ENCODE data around the gene CDCA3. TPM values are rescaled to one million over a fixed set of nuclear protein-coding genes. Genes with fewer than 3 reads are reported as not detected.

Gene CDCA3
- total RNA-seq, 1 experiment from 2014 or later: 92.0 TPM

GRCh38 chr12:6843118-6843902, 7.8 kb downstream of the CDCA3 start:
- H3K36me3 ChIP-seq (ENCODE audit: low read depth, low read length): no peaks in the 10 kb centered on the region
- no peaks in the 10 kb centered on the region for H3K4me1 ChIP-seq (ENCODE audit: insufficient read depth, low read length)
- POLR2A ChIA-PET (ENCODE audit: unreplicated experiment): no interaction called here
- intact Hi-C loops (cut with micrococcal nuclease): no loop called here
- DNase-seq (peak; percentile 22), ATAC-seq (peak; percentile 55; the same call in 1 of the 2 replicates)
- TF ChIP-seq CTCF (conservative IDR thresholded peaks at IDR 0.05; ENCODE audit: low read depth, low read length) (0 out of 2 replicates have a peak, but pooled peaks have one; percentile 12), EZH2phosphoT487 (IDR thresholded peaks at IDR 0.05; ENCODE audit: borderline replicate concordance, low read length) (no peak)
- H3K27me3 ChIP-seq (ENCODE audit: low read length): no peaks in the 10 kb centered on the region
- no peak overlapping the region for H3K9ac ChIP-seq (ENCODE audit: low read length)
- H3K4me3 ChIP-seq (ENCODE audit: low read length): no peak overlapping the region
- BruUV-seq (replicated peaks): no TSS peak
- H2AFZ ChIP-seq (ENCODE audit: low read length): no peak overlapping the region
- H4K20me1 ChIP-seq (ENCODE audit: low read length): no peaks in the 10 kb centered on the region
- no peaks in the 10 kb centered on the region for H3K9me2 ChIP-seq (replicated peaks; ENCODE audit: low read length)
- no peaks in the 10 kb centered on the region for H3K79me2 ChIP-seq (ENCODE audit: low read length)
- no peak overlapping the region for H3K27ac ChIP-seq (ENCODE audit: low read length)
- no peaks in the 10 kb centered on the region for H3K9me3 ChIP-seq (ENCODE audit: low read length)
- no peaks in the 10 kb centered on the region for H3F3A ChIP-seq (ENCODE audit: low read length, unreplicated experiment)
- CTCF ChIA-PET: no interaction called here
- no peak overlapping the region for H3K4me2 ChIP-seq (ENCODE audit: low read length)

- H3K4me1 ChIP-seq (ENCODE audit: insufficient read depth, low read length): no peaks in the 10 kb centered on the region
- H3F3A ChIP-seq (ENCODE audit: low read length, unreplicated experiment): no peaks in the 10 kb centered on the region
- H3K9me3 ChIP-seq (ENCODE audit: low read length): no peaks in the 10 kb centered on the region
- CTCF ChIA-PET: no interaction called here
- H3K79me2 ChIP-seq (ENCODE audit: low read length): no peaks in the 10 kb centered on the region
- no peak overlapping the region for H3K4me3 ChIP-seq (ENCODE audit: low read length)
- no peaks in the 10 kb centered on the region for H3K27me3 ChIP-seq (ENCODE audit: low read length)
- no TSS peak for BruUV-seq (replicated peaks)
- H3K4me2 ChIP-seq (ENCODE audit: low read length): no peak overlapping the region
- no peaks in the 10 kb centered on the region for H4K20me1 ChIP-seq (ENCODE audit: low read length)
- TF ChIP-seq EZH2phosphoT487 (IDR thresholded peaks at IDR 0.05; ENCODE audit: borderline replicate concordance, low read length) (no peak), CTCF (conservative IDR thresholded peaks at IDR 0.05; ENCODE audit: low read depth, low read length) (no peak), EZH2 (IDR thresholded peaks at IDR 0.05; ENCODE audit: low read length, unreplicated experiment) (no peak)
- intact Hi-C loops (cut with micrococcal nuclease): no loop called here
- H3K9me2 ChIP-seq (replicated peaks; ENCODE audit: low read length): no peaks in the 10 kb centered on the region
- no peak overlapping the region for H3K27ac ChIP-seq (ENCODE audit: low read length)
- POLR2A ChIA-PET (ENCODE audit: unreplicated experiment): no interaction called here
- ATAC-seq (no peak), DNase-seq (no peak)
- H3K9ac ChIP-seq (ENCODE audit: low read length): no peak overlapping the region
- H2AFZ ChIP-seq (ENCODE audit: low read length): no peak overlapping the region
- H3K36me3 ChIP-seq (ENCODE audit: low read depth, low read length): no peaks in the 10 kb centered on the region
Measured at GRCh38 chr12:6842075-6842474, 9.0 kb downstream of the CDCA3 start.

DNA sequence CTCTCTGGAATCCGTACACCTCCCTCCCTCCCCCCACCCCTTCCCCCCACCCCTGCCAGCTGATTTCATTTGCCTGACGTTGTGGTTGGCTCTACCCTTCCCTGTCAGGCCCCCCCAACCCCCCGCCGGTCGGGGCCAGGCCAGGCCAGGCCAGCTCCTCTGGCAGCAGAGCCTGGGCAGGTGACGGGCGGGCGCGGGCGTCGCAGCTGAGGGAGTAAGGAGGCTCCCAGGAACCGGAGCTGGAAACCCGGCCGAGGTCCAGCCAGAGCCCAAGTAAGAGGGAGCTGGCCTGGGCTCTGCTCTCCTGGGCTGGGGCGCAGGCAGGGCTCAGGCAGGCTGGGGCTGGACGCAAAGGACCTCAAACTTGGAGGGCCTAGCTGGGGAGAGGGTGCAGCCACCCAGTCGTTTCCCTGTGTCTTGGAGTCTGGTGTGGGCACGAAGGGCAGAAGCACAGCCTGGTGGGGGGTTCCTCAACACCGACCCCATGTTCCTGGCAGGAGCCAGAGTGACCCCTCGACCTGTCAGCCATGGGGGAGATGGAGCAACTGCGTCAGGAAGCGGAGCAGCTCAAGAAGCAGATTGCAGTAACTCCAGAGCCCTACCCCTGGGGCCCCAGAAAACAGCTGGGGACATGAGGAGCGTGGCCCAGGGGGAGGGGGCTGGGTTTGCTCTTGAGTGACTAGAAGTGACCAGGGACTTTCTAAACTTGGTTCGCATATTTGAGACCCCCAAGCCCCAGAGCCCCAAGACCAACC, 10.1 kb downstream of the CDCA3 start, which contains the start of gene GNB3:
Gene GNB3, plus strand, starts transcription at position 165 of the 755 bp plus-strand sequence. Its CDS starts 363 bp downstream, at position 528.
- Histone ChIP-seq H3K27ac (ENCODE audit: low read length) (no peak within 1 kb of the TSS), H3K36me3 (ENCODE audit: low read depth, low read length) (no peaks in the 10 kb centered on the region), H3K79me2 (ENCODE audit: low read length) (no peaks in the 10 kb centered on the region), H3K4me2 (ENCODE audit: low read length) (no peak within 1 kb of the TSS), H3F3A (ENCODE audit: low read length, unreplicated experiment) (no peaks in the 10 kb centered on the region), H3K9me3 (ENCODE audit: low read length) (no peaks in the 10 kb centered on the region), H3K4me3 (ENCODE audit: low read length) (no peak within 1 kb of the TSS), H2AFZ (ENCODE audit: low read length) (no peak within 1 kb of the TSS), H4K20me1 (ENCODE audit: low read length) (no peaks in the 10 kb centered on the region), H3K4me1 (ENCODE audit: insufficient read depth, low read length) (no peaks in the 10 kb centered on the region), H3K27me3 (ENCODE audit: low read length) (no peaks in the 10 kb centered on the region), H3K9me2 (replicated peaks; ENCODE audit: low read length) (no peaks in the 10 kb centered on the region), H3K9ac (ENCODE audit: low read length) (no peak within 1 kb of the TSS)
- ChIA-PET POLR2A (ENCODE audit: unreplicated experiment) (no interaction called here), CTCF (no interaction called here)
- ATAC-seq: no peak
- no TSS peak for BruUV-seq (replicated peaks)
- DNase-seq: no peak
- TF ChIP-seq EZH2phosphoT487 (IDR thresholded peaks at IDR 0.05; ENCODE audit: borderline replicate concordance, low read length): no peak
- TF ChIP-seq EZH2 (IDR thresholded peaks at IDR 0.05; ENCODE audit: low read length, unreplicated experiment): no peak
- TF ChIP-seq CTCF (conservative IDR thresholded peaks at IDR 0.05; ENCODE audit: low read depth, low read length): no peak
- intact Hi-C loops (cut with micrococcal nuclease): no loop called here

Measured in PC-3 (cell line).